ENCODE measurements around the gene TIAM2.

TIAM2 gene

DNA sequence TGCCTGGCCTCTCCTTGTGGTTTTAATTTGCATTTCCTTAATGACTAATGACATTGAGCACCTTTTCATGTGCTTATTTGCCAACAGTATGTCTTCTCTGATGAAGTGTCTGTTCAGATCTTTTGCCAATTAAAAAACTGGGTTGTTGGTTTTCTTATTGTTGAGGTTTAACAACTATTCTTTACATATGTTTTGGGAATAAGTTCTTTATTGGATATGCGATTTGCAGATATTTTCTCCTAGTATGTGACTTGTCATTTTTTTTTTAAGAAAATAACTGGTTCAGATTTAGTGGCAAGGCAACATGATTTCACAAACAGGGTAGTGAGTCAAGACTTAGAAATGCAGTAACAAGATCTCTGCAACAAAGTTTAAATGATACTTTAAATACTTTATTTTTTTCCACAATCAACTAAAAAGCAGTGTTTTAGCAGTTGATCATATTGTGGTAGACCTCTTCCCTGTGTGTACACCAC lies 67.8 kb downstream of the TIAM2 start:
- no peak overlapping the region for H3K27ac ChIP-seq (ENCODE audit: low read depth, low read length)
- H3K4me1 ChIP-seq (ENCODE audit: insufficient read depth, low read length), result no peaks in the 10 kb centered on the region
- no peak overlapping the region for H3K9ac ChIP-seq (ENCODE audit: low read depth, low read length)
- H3K9me3 ChIP-seq (ENCODE audit: insufficient read depth, low read depth, low read length), result no peaks in the 10 kb centered on the region
- no peaks in the 10 kb centered on the region for H3K36me3 ChIP-seq (ENCODE audit: insufficient read depth, low read length)
- 100% methylated on average over 1 of the region's 1 CpG for WGBS
- H3K4me3 ChIP-seq (ENCODE audit: low read length), result no peak overlapping the region
- no peaks in the 10 kb centered on the region for H3K27me3 ChIP-seq (ENCODE audit: insufficient read depth, low read length)

DNA sequence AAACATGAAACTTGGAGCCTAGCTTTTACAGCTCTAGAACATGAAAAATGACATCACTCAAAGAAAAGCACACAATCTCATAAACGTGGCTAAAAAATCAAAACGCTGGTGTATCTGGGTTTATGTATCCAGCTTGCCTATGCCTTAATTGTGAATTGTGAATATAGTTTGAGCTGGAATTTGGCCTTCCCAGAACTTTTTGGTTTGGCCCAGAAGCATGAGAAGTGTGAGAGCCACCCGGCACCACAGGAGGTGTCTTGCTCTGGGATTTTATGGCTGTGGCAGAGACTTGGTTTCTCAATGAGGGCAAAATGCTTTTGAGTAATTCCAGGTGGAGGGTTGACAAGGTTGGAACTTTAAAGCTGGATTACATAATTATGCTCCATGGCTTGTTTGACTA lies 69.2 kb downstream of the TIAM2 start:
- Histone ChIP-seq H3K9me3 (ENCODE audit: insufficient read depth, low read depth, low read length) (no peaks in the 10 kb centered on the region), H3K4me3 (ENCODE audit: low read length) (no peak overlapping the region), H3K27me3 (ENCODE audit: insufficient read depth, low read length) (no peaks in the 10 kb centered on the region), H3K4me1 (ENCODE audit: insufficient read depth, low read length) (no peaks in the 10 kb centered on the region), H3K36me3 (ENCODE audit: insufficient read depth, low read length) (no peaks in the 10 kb centered on the region), H3K27ac (ENCODE audit: low read depth, low read length) (no peak overlapping the region), H3K9ac (ENCODE audit: low read depth, low read length) (no peak overlapping the region)
- WGBS, result 90% methylated on average over 3 of the region's 3 CpGs

DNA sequence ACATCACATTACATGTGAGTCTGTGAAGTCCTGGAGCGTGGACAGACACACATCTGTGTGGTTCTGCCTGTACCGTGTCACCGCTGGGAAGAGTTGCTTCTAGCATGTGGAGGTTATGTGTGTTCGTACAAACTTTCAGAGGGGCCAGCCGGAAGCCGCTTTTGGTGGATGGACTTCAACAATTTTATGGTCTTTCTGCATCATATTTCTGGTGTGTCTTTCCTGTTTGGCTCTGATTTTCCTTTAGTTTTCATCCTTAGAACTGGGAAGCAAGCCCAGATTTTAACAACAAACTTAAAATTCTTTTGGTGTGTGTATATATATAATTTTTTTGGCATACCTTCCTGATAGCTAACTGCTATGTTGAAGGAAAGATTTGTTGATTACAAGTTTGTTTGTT lies 71.2 kb downstream of the TIAM2 start:
- Histone ChIP-seq H3K27me3 (ENCODE audit: insufficient read depth, low read length) (no peaks in the 10 kb centered on the region), H3K9ac (ENCODE audit: low read depth, low read length) (no peak overlapping the region), H3K9me3 (ENCODE audit: insufficient read depth, low read depth, low read length) (no peaks in the 10 kb centered on the region), H3K4me3 (ENCODE audit: low read length) (no peak overlapping the region), H3K4me1 (ENCODE audit: insufficient read depth, low read length) (no peaks in the 10 kb centered on the region), H3K27ac (ENCODE audit: low read depth, low read length) (no peak overlapping the region), H3K36me3 (ENCODE audit: insufficient read depth, low read length) (no peaks in the 10 kb centered on the region)
- 93% methylated on average over 6 of the region's 6 CpGs for WGBS

DNA sequence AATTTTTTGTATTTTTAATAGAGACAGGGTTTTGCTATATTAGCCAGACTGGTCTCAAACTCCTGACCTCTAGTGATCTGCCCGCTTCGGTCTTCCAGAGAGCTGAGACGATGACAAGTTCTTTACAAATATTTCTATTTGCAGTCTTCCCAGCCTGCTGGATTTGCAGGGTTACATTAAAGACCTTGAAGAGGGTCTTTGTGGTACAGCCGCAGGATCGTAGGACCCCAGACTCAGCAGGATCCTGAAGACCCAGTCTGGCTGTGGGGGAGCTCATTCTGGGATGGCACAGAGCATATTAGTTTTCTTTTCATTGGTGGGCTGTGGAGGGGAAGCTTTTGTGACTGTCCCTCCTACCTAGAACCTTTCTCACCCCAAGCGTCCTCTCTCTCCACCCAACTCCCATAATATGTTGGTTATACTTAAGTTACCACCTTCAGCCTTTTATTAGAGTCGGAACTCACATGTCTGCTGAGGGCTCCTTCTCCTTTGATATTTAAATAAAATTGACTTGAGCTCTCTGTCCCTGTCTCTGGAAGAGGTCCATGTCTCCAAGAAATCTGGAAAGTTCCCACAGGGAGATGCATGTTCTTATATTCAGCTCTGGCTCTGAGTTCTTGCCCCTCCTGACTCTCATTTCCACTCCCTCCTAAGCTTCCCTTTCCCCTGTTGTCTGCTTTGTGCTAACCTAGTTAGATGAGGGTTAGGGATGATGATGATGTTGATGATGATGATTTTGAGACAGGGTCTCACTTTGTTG lies 72.0 kb downstream of the TIAM2 start:
- H3K4me3 ChIP-seq (ENCODE audit: low read length), result no peak overlapping the region
- H3K27me3 ChIP-seq (ENCODE audit: insufficient read depth, low read length), result no peaks in the 10 kb centered on the region
- H3K4me1 ChIP-seq (ENCODE audit: insufficient read depth, low read length), result no peaks in the 10 kb centered on the region
- no peaks in the 10 kb centered on the region for H3K9me3 ChIP-seq (ENCODE audit: insufficient read depth, low read depth, low read length)
- H3K36me3 ChIP-seq (ENCODE audit: insufficient read depth, low read length), result no peaks in the 10 kb centered on the region
- H3K27ac ChIP-seq (ENCODE audit: low read depth, low read length), result no peak overlapping the region
- WGBS, result 93% methylated on average over 6 of the region's 7 CpGs
- no peak overlapping the region for H3K9ac ChIP-seq (ENCODE audit: low read depth, low read length)

DNA sequence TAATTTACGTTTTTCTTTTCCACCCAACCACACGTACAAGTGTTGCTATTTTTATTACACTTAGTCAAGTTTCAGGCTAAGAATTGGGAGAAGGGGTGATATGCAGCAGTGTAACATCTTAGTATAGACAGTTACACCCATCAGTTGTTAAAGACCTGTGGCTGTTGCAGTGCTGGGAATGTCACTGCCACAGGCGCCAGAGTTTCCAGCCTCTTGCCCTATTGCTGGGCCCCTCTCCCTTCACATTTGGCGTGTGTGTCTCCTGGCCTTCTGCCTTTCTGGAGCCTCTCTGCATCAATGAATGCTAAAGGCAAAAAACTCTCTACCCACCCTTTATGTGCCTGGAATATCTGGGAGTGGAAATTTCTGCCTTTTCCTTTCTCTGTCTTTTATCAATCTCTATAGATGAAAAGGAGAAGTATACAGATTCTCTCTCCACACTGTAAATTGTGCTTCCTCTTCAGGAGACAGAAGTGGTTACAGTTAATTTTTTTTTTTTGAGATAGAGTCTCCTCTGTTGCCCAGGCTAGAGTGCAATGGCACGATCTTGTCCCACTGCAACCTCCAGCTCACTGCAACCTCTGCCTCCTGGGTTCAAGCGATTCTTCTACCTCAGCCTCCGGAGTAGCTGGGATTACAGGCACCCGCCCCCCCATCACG lies 73.0 kb downstream of the TIAM2 start:
- H3K9ac ChIP-seq (ENCODE audit: low read depth, low read length), result no peak overlapping the region
- WGBS, result 94% methylated on average over 8 of the region's 9 CpGs
- no peaks in the 10 kb centered on the region for H3K4me1 ChIP-seq (ENCODE audit: insufficient read depth, low read length)
- H3K4me3 ChIP-seq (ENCODE audit: low read length), result no peak overlapping the region
- H3K9me3 ChIP-seq (ENCODE audit: insufficient read depth, low read depth, low read length), result no peaks in the 10 kb centered on the region
- no peaks in the 10 kb centered on the region for H3K27me3 ChIP-seq (ENCODE audit: insufficient read depth, low read length)
- no peaks in the 10 kb centered on the region for H3K36me3 ChIP-seq (ENCODE audit: insufficient read depth, low read length)
- H3K27ac ChIP-seq (ENCODE audit: low read depth, low read length), result no peak overlapping the region

DNA sequence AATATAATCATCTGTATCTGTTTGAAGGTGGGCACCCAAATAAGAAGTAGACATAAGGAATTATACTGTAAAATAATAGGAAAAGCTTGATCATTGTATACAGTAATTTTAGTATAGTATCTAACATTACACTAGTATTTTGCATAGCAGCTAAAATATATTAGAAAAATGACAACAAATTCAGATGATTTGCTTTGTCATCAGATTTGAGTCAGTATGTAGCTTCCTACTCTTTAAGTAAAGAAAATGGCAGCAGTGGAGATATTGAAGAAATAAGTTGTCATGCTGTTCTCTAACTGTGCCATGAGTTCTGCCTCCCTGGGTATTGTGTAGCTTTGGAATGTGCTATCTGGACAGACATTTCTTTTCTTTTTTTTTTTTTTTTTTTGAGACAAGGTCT lies 74.4 kb downstream of the TIAM2 start:
- H3K36me3 ChIP-seq (ENCODE audit: insufficient read depth, low read length), result no peaks in the 10 kb centered on the region
- H3K4me1 ChIP-seq (ENCODE audit: insufficient read depth, low read length), result no peaks in the 10 kb centered on the region
- no peak overlapping the region for H3K27ac ChIP-seq (ENCODE audit: low read depth, low read length)
- H3K27me3 ChIP-seq (ENCODE audit: insufficient read depth, low read length), result no peaks in the 10 kb centered on the region
- H3K9ac ChIP-seq (ENCODE audit: low read depth, low read length), result no peak overlapping the region
- no peak overlapping the region for H3K4me3 ChIP-seq (ENCODE audit: low read length)
- no peaks in the 10 kb centered on the region for H3K9me3 ChIP-seq (ENCODE audit: insufficient read depth, low read depth, low read length)

DNA sequence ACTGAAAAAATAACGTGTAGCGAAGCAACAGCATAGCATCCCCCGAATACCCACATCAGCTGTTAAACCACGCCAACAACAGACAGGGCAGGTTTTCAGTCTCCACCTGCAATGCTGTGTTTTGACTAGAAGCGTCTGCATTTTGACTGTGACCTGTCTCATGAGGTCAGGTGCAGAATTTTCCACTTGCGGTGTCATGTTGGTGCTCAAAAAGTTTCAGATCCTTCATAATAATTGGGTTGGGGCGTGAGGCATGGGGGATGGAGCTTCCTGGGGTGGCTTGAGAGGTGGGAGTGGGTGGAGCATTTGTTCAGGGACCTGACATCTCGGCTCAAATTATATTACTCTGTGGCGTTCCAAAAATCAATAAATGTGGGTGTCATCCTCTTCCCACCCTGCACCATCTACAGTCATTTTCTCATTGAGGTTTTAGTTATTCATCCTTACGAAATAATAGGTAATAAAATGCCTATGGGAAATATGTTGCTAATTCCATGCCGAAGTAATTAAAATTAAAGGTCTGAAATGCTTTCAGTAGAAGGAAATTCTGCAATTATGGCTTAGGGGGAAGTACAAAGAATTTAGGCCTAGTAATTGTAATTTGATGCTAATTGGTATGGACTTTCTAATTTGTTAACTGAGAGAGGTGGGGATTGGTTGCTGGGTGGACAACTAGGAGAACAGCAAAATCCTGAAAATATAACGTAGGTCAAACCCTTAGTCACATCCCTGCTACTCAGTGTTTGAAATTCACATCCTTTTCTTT lies 81.0 kb downstream of the TIAM2 start:
- 87% methylated on average over 12 of the region's 12 CpGs for WGBS
- H3K27me3 ChIP-seq (ENCODE audit: insufficient read depth, low read length), result no peaks in the 10 kb centered on the region
- H3K4me1 ChIP-seq (ENCODE audit: insufficient read depth, low read length), result peaks cover 11% of the 10 kb centered on the region; the same call in 1 of the 2 replicates
- no peak overlapping the region for H3K4me3 ChIP-seq (ENCODE audit: low read length)
- no peaks in the 10 kb centered on the region for H3K9me3 ChIP-seq (ENCODE audit: insufficient read depth, low read depth, low read length)
- no peak overlapping the region for H3K9ac ChIP-seq (ENCODE audit: low read depth, low read length)
- no peak overlapping the region for H3K27ac ChIP-seq (ENCODE audit: low read depth, low read length)
- H3K36me3 ChIP-seq (ENCODE audit: insufficient read depth, low read length), result no peaks in the 10 kb centered on the region

DNA sequence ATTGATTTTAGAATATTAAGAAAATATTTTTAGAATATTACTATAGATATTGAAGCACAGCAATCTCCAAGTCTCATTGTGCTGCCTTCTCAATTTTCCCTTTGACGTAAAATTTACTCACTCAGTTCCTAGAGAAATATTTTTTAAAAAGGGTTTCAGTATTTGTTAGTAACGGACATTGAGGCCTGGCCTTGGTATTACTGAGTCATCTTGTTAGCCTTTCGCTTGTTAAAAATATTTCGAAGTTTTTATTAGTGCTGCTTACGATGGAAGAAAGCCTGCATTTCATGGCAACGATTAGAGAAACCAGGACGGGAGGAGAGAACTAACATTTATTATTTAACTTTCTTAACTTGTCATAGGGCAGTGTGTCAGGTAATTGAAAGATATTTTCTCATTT lies 82.2 kb downstream of the TIAM2 start:
- H3K9ac ChIP-seq (ENCODE audit: low read depth, low read length), result no peak overlapping the region
- no peaks in the 10 kb centered on the region for H3K36me3 ChIP-seq (ENCODE audit: insufficient read depth, low read length)
- WGBS, result 94% methylated on average over 6 of the region's 7 CpGs
- no peak overlapping the region for H3K4me3 ChIP-seq (ENCODE audit: low read length)
- H3K9me3 ChIP-seq (ENCODE audit: insufficient read depth, low read depth, low read length), result no peaks in the 10 kb centered on the region
- no peak overlapping the region for H3K27ac ChIP-seq (ENCODE audit: low read depth, low read length)
- no peaks in the 10 kb centered on the region for H3K27me3 ChIP-seq (ENCODE audit: insufficient read depth, low read length)
- H3K4me1 ChIP-seq (ENCODE audit: insufficient read depth, low read length), result peaks cover 12% of the 10 kb centered on the region; the same call in 1 of the 2 replicates

DNA sequence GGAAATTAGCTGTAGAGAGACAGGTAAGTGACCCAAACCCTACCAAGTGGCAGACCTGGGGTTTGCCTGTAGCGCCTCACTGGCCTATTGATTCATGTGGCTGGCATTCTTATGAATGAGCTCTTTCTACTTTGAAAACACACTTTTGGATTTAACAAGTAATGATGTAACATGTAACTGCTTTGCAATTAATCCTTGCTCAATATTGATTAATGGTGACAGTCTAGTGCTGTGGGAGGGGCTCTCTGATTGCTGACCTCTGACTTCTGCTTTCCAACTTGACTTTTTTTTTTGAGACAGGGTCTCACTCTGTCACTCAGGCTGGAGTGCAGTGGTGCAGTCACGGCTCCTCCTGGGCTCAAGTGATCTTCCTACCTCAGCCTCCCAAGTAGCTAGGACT lies 82.7 kb downstream of the TIAM2 start:
- no peak overlapping the region for H3K27ac ChIP-seq (ENCODE audit: low read depth, low read length)

DNA sequence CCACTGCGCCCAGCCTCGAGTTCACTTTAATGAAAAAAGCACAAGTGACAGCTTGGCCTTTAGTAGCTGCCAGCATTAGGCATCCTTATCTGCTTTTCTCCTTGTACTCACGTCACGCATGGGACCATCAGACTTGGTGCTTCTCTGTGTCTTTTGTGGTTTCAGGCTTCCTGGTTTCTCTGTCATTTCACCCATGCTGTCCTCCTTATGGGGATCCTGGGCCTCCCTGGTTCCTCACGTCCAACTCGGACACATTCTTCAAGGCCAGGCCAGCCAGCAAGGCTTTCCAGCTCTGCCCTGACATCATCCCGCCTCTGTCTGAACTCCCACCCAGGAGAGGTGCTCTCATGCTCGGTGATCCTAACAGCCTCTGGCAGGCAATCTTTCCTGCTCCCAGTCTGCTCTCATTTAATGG lies 83.2 kb downstream of the TIAM2 start:
- Histone ChIP-seq H3K36me3 (ENCODE audit: insufficient read depth, low read length) (no peaks in the 10 kb centered on the region), H3K9ac (ENCODE audit: low read depth, low read length) (no peak overlapping the region), H3K4me3 (ENCODE audit: low read length) (no peak overlapping the region), H3K9me3 (ENCODE audit: insufficient read depth, low read depth, low read length) (no peaks in the 10 kb centered on the region), H3K27ac (ENCODE audit: low read depth, low read length) (no peak overlapping the region), H3K4me1 (ENCODE audit: insufficient read depth, low read length) (peaks cover 12% of the 10 kb centered on the region; the same call in 1 of the 2 replicates), H3K27me3 (ENCODE audit: insufficient read depth, low read length) (no peaks in the 10 kb centered on the region)
- 79% methylated on average over 8 of the region's 8 CpGs for WGBS

More for the DNA sequence above, 82.7 kb downstream of the TIAM2 start:
- Histone ChIP-seq H3K9ac (ENCODE audit: low read depth, low read length) (no peak overlapping the region), H3K4me1 (ENCODE audit: insufficient read depth, low read length) (peaks cover 12% of the 10 kb centered on the region; the same call in 1 of the 2 replicates), H3K4me3 (ENCODE audit: low read length) (no peak overlapping the region), H3K27me3 (ENCODE audit: insufficient read depth, low read length) (no peaks in the 10 kb centered on the region), H3K9me3 (ENCODE audit: insufficient read depth, low read depth, low read length) (no peaks in the 10 kb centered on the region), H3K36me3 (ENCODE audit: insufficient read depth, low read length) (no peaks in the 10 kb centered on the region)
- 91% methylated on average over 2 of the region's 2 CpGs for WGBS

DNA sequence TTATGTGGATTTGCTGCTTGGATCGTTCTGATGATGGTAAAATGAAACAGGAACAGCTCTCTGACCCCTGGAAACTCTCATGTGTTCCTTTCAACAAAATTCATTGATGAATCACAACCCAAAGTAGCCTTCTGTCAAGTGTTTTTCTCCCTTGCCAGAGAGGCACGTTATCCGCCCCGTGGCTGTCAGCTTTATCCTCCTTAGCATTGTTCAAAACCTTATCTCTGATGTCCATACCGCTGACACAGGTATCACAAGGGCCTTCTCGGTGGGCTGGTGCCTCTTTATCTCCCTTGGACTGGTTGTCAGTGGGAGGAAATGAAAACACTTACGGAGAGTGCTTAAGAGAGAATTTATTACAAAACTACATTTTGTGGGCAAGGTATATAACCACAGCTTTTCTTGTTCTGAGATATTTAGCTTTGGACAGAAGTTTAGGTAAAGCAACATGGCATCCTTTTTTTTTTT lies 84.9 kb downstream of the TIAM2 start:
- WGBS, result 81% methylated on average over 7 of the region's 7 CpGs

More for the DNA sequence above, 84.9 kb downstream of the TIAM2 start:
- Histone ChIP-seq H3K9me3 (ENCODE audit: insufficient read depth, low read depth, low read length) (no peaks in the 10 kb centered on the region), H3K4me1 (ENCODE audit: insufficient read depth, low read length) (peaks cover 24% of the 10 kb centered on the region), H3K4me3 (ENCODE audit: low read length) (no peak overlapping the region), H3K36me3 (ENCODE audit: insufficient read depth, low read length) (no peaks in the 10 kb centered on the region), H3K27ac (ENCODE audit: low read depth, low read length) (no peak overlapping the region), H3K9ac (ENCODE audit: low read depth, low read length) (no peak overlapping the region), H3K27me3 (ENCODE audit: insufficient read depth, low read length) (no peaks in the 10 kb centered on the region)
